B cell (primary cell): ENCODE data around the gene LRFN5. TPM values are rescaled to one million over a fixed set of nuclear protein-coding genes. Genes with fewer than 3 reads are reported as not detected.
"Not testable (repeated sequence)": the region's sequence is repeated elsewhere in the genome, so short reads cannot be mapped to it uniquely, and the experiment has no call there.

ENCODE experiments used
- ATAC-seq: fragments of 200-7000 bp; cut with Tn5 transposase; one replicate; pipeline ENCODE4 v1.10.0; 2021; ENCODE audit warnings: low read depth, mild to moderate bottlenecking, moderate number of reproducible peaks, moderate library complexity
- CTCF ChIA-PET: fragments of 350-600 bp; sonication (Branson Sonifier 250); formaldehyde crosslinking; loops from one replicate; lab custom pipeline; 2021; ENCODE audit warnings: antibody characterized with exemption, inconsistent platforms; lab: Charles Lee
- POLR2A ChIA-PET: fragments of 350-600 bp; sonication (Branson Sonifier 250); formaldehyde crosslinking; loops from one replicate; lab custom pipeline; 2021; ENCODE audit warnings: antibody characterized with exemption; lab: Charles Lee
- DNase-seq: peaks from one replicate; pipeline ENCODE4 v3.0.0; 2013
- H2AFZ ChIP-seq: 2 replicates; pipeline ENCODE4 v1.6.1; 2012; ENCODE audit warnings: mild to moderate bottlenecking, low read depth, low read length; ENCODE audit not compliant: insufficient read depth, poor library complexity, severe bottlenecking
- H3K27ac ChIP-seq, 2 donors: 1 replicate in 1 of 2; 2 replicates in 1 of 2; pipeline ENCODE4 v1.5.1; 2012 to 2013; ENCODE audit warnings: low read length in 2 of 2, mild to moderate bottlenecking in 2 of 2, moderate library complexity in 1 of 2
- H3K27me3 ChIP-seq, 4 experiments: fragments of 200-600 bp in 1 of 4; sonication (generic) in 1 of 4; replicated peaks in 1 of 4; 1 replicate in 2 of 4; 2 replicates in 2 of 4; pipeline versions ENCODE4 v1.6.1 to v1.7.0; 2013 to 2016; ENCODE audit warnings: low read length in 3 of 4, mild to moderate bottlenecking in 2 of 4, mixed read lengths in 1 of 4, moderate library complexity in 1 of 4; ENCODE audit not compliant: insufficient read depth in 4 of 4, control insufficient read depth in 3 of 4; ENCODE audit errors: control extremely low read depth in 1 of 4
- H3K36me3 ChIP-seq, 2 experiments: replicated peaks in 1 of 2; 1 replicate in 1 of 2; 2 replicates in 1 of 2; pipeline versions ENCODE4 v1.6.1 to v1.7.1; 2013; ENCODE audit warnings: low read length in 1 of 2; ENCODE audit not compliant: insufficient read depth in 2 of 2, control insufficient read depth in 1 of 2; ENCODE audit errors: control extremely low read depth in 1 of 2, extremely low read depth in 1 of 2
- H3K4me1 ChIP-seq, 2 donors: fragments of 200-600 bp in 1 of 2; sonication (generic) in 1 of 2; 1 replicate in 1 of 2; 2 replicates in 1 of 2; pipeline versions ENCODE4 v1.5.1 to v1.6.1; 2013 to 2017; ENCODE audit warnings: low read length in 2 of 2; ENCODE audit not compliant: control insufficient read depth in 2 of 2, insufficient read depth in 2 of 2
- H3K4me2 ChIP-seq: replicated peaks from 2 replicates; pipeline ENCODE3; 2012; ENCODE audit warnings: mild to moderate bottlenecking, low read depth, low read length; ENCODE audit not compliant: poor library complexity, severe bottlenecking
- H3K4me3 ChIP-seq, 5 experiments: fragments of 200-600 bp in 1 of 5; sonication (generic) in 1 of 5; 1 replicate in 3 of 5; 2 replicates in 2 of 5; pipeline versions ENCODE4 v1.5.1 to v1.7.0; 2011 to 2016; ENCODE audit warnings: low read length in 4 of 5, mild to moderate bottlenecking in 4 of 5, low read depth in 2 of 5, control low read depth in 1 of 5, moderate library complexity in 1 of 5; ENCODE audit not compliant: insufficient read depth in 1 of 5; ENCODE audit errors: control extremely low read depth in 1 of 5, extremely low read depth in 1 of 5
- H3K79me2 ChIP-seq: fragments of 200-600 bp; sonication (generic); one replicate; pipeline ENCODE4 v1.6.0; 2016; ENCODE audit warnings: low read length; ENCODE audit not compliant: control insufficient read depth, insufficient read depth
- H3K9ac ChIP-seq: fragments of 200-600 bp; sonication (generic); 2 replicates; pipeline ENCODE4 v1.6.1; 2017; ENCODE audit warnings: mild to moderate bottlenecking, low read length, moderate library complexity
- H3K9me3 ChIP-seq, 3 donors: one replicate each; pipeline versions ENCODE4 v1.6.1 to v1.7.1; 2013; ENCODE audit warnings: low read length in 2 of 3; ENCODE audit not compliant: control insufficient read depth in 2 of 3, insufficient read depth in 1 of 3; ENCODE audit errors: control extremely low read depth in 1 of 3
- H4K20me1 ChIP-seq: 2 replicates; pipeline ENCODE4 v1.6.0; 2012; ENCODE audit warnings: mild to moderate bottlenecking, low read length; ENCODE audit not compliant: insufficient read depth, control insufficient read depth, poor library complexity, severe bottlenecking
- H3K27ac Mint-ChIP-seq: one replicate; pipeline ENCODE4 v1.8.0; 2021; ENCODE audit warnings: mixed read lengths
- H3K27me3 Mint-ChIP-seq: one replicate; pipeline ENCODE4 v1.8.0; 2021; ENCODE audit warnings: mixed read lengths
- H3K4me1 Mint-ChIP-seq: one replicate; pipeline ENCODE4 v1.8.0; 2021; ENCODE audit warnings: mixed read lengths
- H3K4me3 Mint-ChIP-seq: one replicate; pipeline ENCODE4 v1.8.0; 2021; ENCODE audit warnings: mixed read lengths
- H3K9me3 Mint-ChIP-seq: one replicate; pipeline ENCODE4 v1.8.0; 2022; ENCODE audit warnings: mixed read lengths; ENCODE audit not compliant: insufficient read depth
- CTCF ChIP-seq: fragments of 200-600 bp; IDR thresholded peaks from one replicate; pipeline ENCODE4 v1.8.0; 2022; ENCODE audit warnings: antibody characterized with exemption, mild to moderate bottlenecking
- EZH2 ChIP-seq: IDR thresholded peaks from 2 replicates; pipeline ENCODE4 v1.6.1; 2012; ENCODE audit warnings: borderline replicate concordance, low read depth, mild to moderate bottlenecking, moderate library complexity, low read length; ENCODE audit not compliant: insufficient read depth, poor library complexity, severe bottlenecking
- WGBS: methylation state at CpG from one replicate; pipeline ENCODE4 v1.1.5; 2013; ENCODE audit warnings: missing lambda C conversion rate; ENCODE audit not compliant: insufficient coverage; 5-methylcytosine and 5-hydroxymethylcytosine counted together
- intact Hi-C: fragments of 100-400 bp; cut with micrococcal nuclease; formaldehyde crosslinking; loops from one replicate; pipeline ENCODE4 v1.10.0; 2022
- polyA minus RNA-seq: library from RNA; depleted of rRNA, polyadenylated mRNA; stranded (reverse); fragments of >200 nt; gene quantifications from 2 replicates; pipeline ENCODE4 v1.2.3, GENCODE V29; 2012
- polyA plus RNA-seq: library from polyadenylated mRNA; depleted of rRNA; stranded (reverse); fragments of >200 nt; gene quantifications from 2 replicates; pipeline ENCODE4 v1.2.3, GENCODE V29; 2012
- total RNA-seq, 2 donors: library from RNA; stranded (reverse); fragments of 120-200 nt in 1 of 2; gene quantifications; 1 replicate in 1 of 2; 2 replicates in 1 of 2; pipeline versions ENCODE4 v1.2.3 to v1.2.4, GENCODE V29; 2013 to 2022

Gene LRFN5
- total RNA-seq: 0.30 and 0.95 TPM in 2 replicates
- 0.16 TPM for total RNA-seq (2013)
- not detected in 2 replicates for polyA plus RNA-seq
- 0.07 TPM in 1 of 2 replicates, not detected in the other for polyA minus RNA-seq

- H3K4me2 ChIP-seq: peak within 1 kb of the TSS; percentile 66
- peak within 1 kb of the TSS; percentile 39 for H3K9ac ChIP-seq
- H3K4me1 Mint-ChIP-seq: peaks cover 41% of the 10 kb centered on the region
- peak within 1 kb of the TSS; percentile 86 for H3K4me3 Mint-ChIP-seq
- ChIA-PET CTCF (no interaction called here), POLR2A (no interaction called here)
- H3K27me3 Mint-ChIP-seq: peaks cover 76% of the 10 kb centered on the region
- no peak within 1 kb of the TSS for H3K27ac Mint-ChIP-seq
- H3K27ac ChIP-seq: no peak within 1 kb of the TSS
- no peaks in the 10 kb centered on the region for H3K79me2 ChIP-seq
- H3K4me1 ChIP-seq: peaks cover 30 to 37% of the 10 kb centered on the region in 2 donors
- peak within 1 kb of the TSS in 3 of 5 experiments; percentile 15 to 56 (median 36) for H3K4me3 ChIP-seq
- H3K9me3 Mint-ChIP-seq: no peaks in the 10 kb centered on the region
- H4K20me1 ChIP-seq: no peaks in the 10 kb centered on the region
- H3K27me3 ChIP-seq: peaks cover 0 to 52% (median 41%) of the 10 kb centered on the region in 4 experiments
- ATAC-seq: peak; percentile 37
- TF ChIP-seq CTCF (no peak), EZH2 (no peak)
- peak; percentile 9 for DNase-seq
- intact Hi-C loops: no loop called here
- 3% methylated on average over 73 of the region's 76 CpGs for WGBS
- H3K9me3 ChIP-seq: peaks cover 0 to 20% (median 0%) of the 10 kb centered on the region in 3 donors
- H3K36me3 ChIP-seq: no peaks in the 10 kb centered on the region
- H2AFZ ChIP-seq: peak within 1 kb of the TSS; percentile 49
Measured at GRCh38 chr14:41606532-41607303, at the start of gene LRFN5. Gene LRFN5 (plus strand): TSS chr14:41606876.

- no peak for DNase-seq
- Mint-ChIP-seq H3K27ac (no peak overlapping the region), H3K4me1 (no peaks in the 10 kb centered on the region), H3K4me3 (no peak overlapping the region), H3K9me3 (no peaks in the 10 kb centered on the region), H3K27me3 (no peaks in the 10 kb centered on the region)
- Histone ChIP-seq H3K36me3 (no peaks in the 10 kb centered on the region), H4K20me1 (no peaks in the 10 kb centered on the region), H3K9me3 (no peaks in the 10 kb centered on the region), H2AFZ (no peak overlapping the region), H3K4me1 (no peaks in the 10 kb centered on the region), H3K27me3 (no peaks in the 10 kb centered on the region), H3K4me3 (no peak overlapping the region), H3K79me2 (no peaks in the 10 kb centered on the region), H3K27ac (no peak overlapping the region), H3K4me2 (no peak overlapping the region), H3K9ac (no peak overlapping the region)
- ATAC-seq: no peak
- intact Hi-C loops: no loop called here
- CTCF ChIA-PET: no interaction called here
- TF ChIP-seq EZH2 (no peak), CTCF (no peak)
- POLR2A ChIA-PET: no interaction called here
Measured at GRCh38 chr14:41558490-41558889, 48.2 kb upstream of the LRFN5 start.

GRCh38 chr14:41566864-41567263 lies 39.8 kb upstream of the LRFN5 start:
- H3K4me3 ChIP-seq, H3K9me3 Mint-ChIP-seq, H2AFZ ChIP-seq, H3K36me3 ChIP-seq, H3K4me1 ChIP-seq, ATAC-seq, H3K9ac ChIP-seq, CTCF ChIA-PET, H3K79me2 ChIP-seq, H3K27ac Mint-ChIP-seq, H3K4me3 Mint-ChIP-seq, H3K27me3 ChIP-seq, POLR2A ChIA-PET, H3K4me2 ChIP-seq, H4K20me1 ChIP-seq, DNase-seq, H3K27ac ChIP-seq, H3K27me3 Mint-ChIP-seq, H3K9me3 ChIP-seq, H3K4me1 Mint-ChIP-seq, intact Hi-C loops: not testable (repeated sequence)
- WGBS: 100% methylated on average over 2 of the region's 3 CpGs
